GM12878 (cell line): ENCODE results near the gene ASTN1.

Experiments used
- POLR2A ChIP-seq: IDR thresholded peaks from 2 replicates; pipeline ENCODE4 v1.6.1; 2011; ENCODE audit warnings: low read depth, mild to moderate bottlenecking, low read length
- SMAD5 ChIP-seq: IDR thresholded peaks from 2 replicates; pipeline ENCODE4 v1.6.1; 2016; ENCODE audit warnings: antibody characterized with exemption, low read depth

- TF ChIP-seq SMAD5, result no peak
- TF ChIP-seq POLR2A, result no peak
These were observed 348.3 kb downstream of the ASTN1 start for GRCh38 chr1:176816232-176816631.
